HG03064 (cell line): Measurements from ENCODE around the gene PLEKHH3.
"Not testable (repeated sequence)": the region's sequence is repeated elsewhere in the genome, so short reads cannot be mapped to it uniquely, and the experiment has no call there.

Experiments
- ATAC-seq: cut with Tn5 transposase; IDR thresholded peaks from one replicate; pipeline ENCODE4 v1.9.1; 2021; ENCODE audit warnings: low read depth; ENCODE audit not compliant: unreplicated experiment

The PLEKHH3 gene

GRCh38 chr17:42647778-42648177 lies 29.0 kb downstream of the PLEKHH3 start:
- no peak for ATAC-seq

- ATAC-seq, result no peak
Observed at GRCh38 chr17:42642336-42642735, 34.5 kb downstream of the PLEKHH3 start.

GRCh38 chr17:42640121-42640520 lies 36.7 kb downstream of the PLEKHH3 start:
- ATAC-seq, result no peak

GRCh38 chr17:42639525-42640113 lies 37.2 kb downstream of the PLEKHH3 start:
- no peak for ATAC-seq

- no peak for ATAC-seq
Observed at GRCh38 chr17:42632949-42633444, 43.8 kb downstream of the PLEKHH3 start.

- no peak for ATAC-seq
Observed at GRCh38 chr17:42629411-42630009, 47.3 kb downstream of the PLEKHH3 start.

- ATAC-seq, result not testable (repeated sequence)
Observed at GRCh38 chr17:42627032-42627764, 49.6 kb downstream of the PLEKHH3 start.

GRCh38 chr17:42623732-42624596 lies 52.8 kb downstream of the PLEKHH3 start:
- no peak for ATAC-seq

GRCh38 chr17:42623271-42623670 lies 53.5 kb downstream of the PLEKHH3 start:
- ATAC-seq, result no peak

- ATAC-seq, result not testable (repeated sequence)
Observed at GRCh38 chr17:42621987-42622386, 54.8 kb downstream of the PLEKHH3 start.

- ATAC-seq, result peak; percentile 73
Observed at GRCh38 chr17:42618442-42619150, 58.2 kb downstream of the PLEKHH3 start.

GRCh38 chr17:42617956-42618431 lies 58.8 kb downstream of the PLEKHH3 start:
- peak; percentile 31 for ATAC-seq
